SK-N-SH treated with all-trans-retinoic acid at 6 μM for 48 hours (cell line): ENCODE measurements around the gene SEMA4C.
A peak's percentile ranks its signal among the peaks of the same experiment; 100 is the strongest.

ENCODE experiments used
- ATAC-seq: fragments of 200-7000 bp; cut with Tn5 transposase; 3 replicates; pipeline ENCODE4 v1.9.1; 2020; ENCODE audit warnings: mild to moderate bottlenecking, moderate library complexity
- ARNTL ChIP-seq: fragments of 450-650 bp; formaldehyde crosslinking; IDR thresholded peaks from 2 replicates; pipeline ENCODE4 v1.5.0; 2020; ENCODE audit warnings: low read depth, mild to moderate bottlenecking, moderate library complexity, borderline replicate concordance
- BACH2 ChIP-seq: fragments of 250-450 bp; sonication (Bioruptor Pico); IDR thresholded peaks from 2 replicates; pipeline ENCODE4 v1.9.0; 2021; ENCODE audit warnings: mild to moderate bottlenecking, borderline replicate concordance
- CSDC2 ChIP-seq: fragments of 250-450 bp; sonication (Bioruptor Pico); IDR thresholded peaks from 2 replicates; pipeline ENCODE4 v1.5.0; 2020; ENCODE audit warnings: mild to moderate bottlenecking, moderate library complexity
- CSRNP3 ChIP-seq: fragments of 250-450 bp; sonication (Bioruptor Pico); IDR thresholded peaks from 2 replicates; pipeline ENCODE4 v1.5.1; 2021; ENCODE audit warnings: mild to moderate bottlenecking, moderate library complexity
- ESRRG ChIP-seq: fragments of 250-450 bp; sonication (Bioruptor Pico); IDR thresholded peaks from 2 replicates; pipeline ENCODE4 v1.6.1; 2021; ENCODE audit warnings: mild to moderate bottlenecking
- GLIS3 ChIP-seq: fragments of 250-450 bp; sonication (Bioruptor Pico); IDR thresholded peaks from 2 replicates; pipeline ENCODE4 v1.5.0; 2020; ENCODE audit warnings: mild to moderate bottlenecking, moderate library complexity
- ISL1 ChIP-seq: fragments of 250-450 bp; sonication (Bioruptor Pico); IDR thresholded peaks from 2 replicates; pipeline ENCODE4 v2.1.2; 2022; ENCODE audit warnings: mild to moderate bottlenecking, moderate library complexity
- PATZ1 ChIP-seq: fragments of 250-450 bp; sonication (Bioruptor Pico); IDR thresholded peaks from 2 replicates; pipeline ENCODE4 v1.8.0; 2020; ENCODE audit warnings: mild to moderate bottlenecking, moderate library complexity, borderline replicate concordance
- POU6F1 ChIP-seq: fragments of 250-450 bp; sonication (Bioruptor Pico); IDR thresholded peaks from 2 replicates; pipeline ENCODE4 v1.8.0; 2021; ENCODE audit warnings: low read depth, mild to moderate bottlenecking, moderate library complexity, borderline replicate concordance
- PPARA ChIP-seq: fragments of 250-450 bp; sonication (Bioruptor Pico); IDR thresholded peaks from 2 replicates; pipeline ENCODE4 v1.5.0; 2020; ENCODE audit warnings: mild to moderate bottlenecking, borderline replicate concordance
- RARB ChIP-seq: fragments of 250-450 bp; sonication (Bioruptor Pico); IDR thresholded peaks from 2 replicates; pipeline ENCODE4 v1.8.0; 2021; ENCODE audit warnings: mild to moderate bottlenecking, moderate library complexity
- SNAI2 ChIP-seq: fragments of 250-450 bp; sonication (Bioruptor Pico); IDR thresholded peaks from 2 replicates; pipeline ENCODE4 v1.5.0; 2020; ENCODE audit warnings: mild to moderate bottlenecking, moderate library complexity
- TCF4 ChIP-seq: fragments of 250-450 bp; sonication (Bioruptor Pico); IDR thresholded peaks from 2 replicates; pipeline ENCODE4 v1.8.0; 2021; ENCODE audit warnings: mild to moderate bottlenecking, moderate library complexity, borderline replicate concordance
- TOX ChIP-seq: fragments of 250-450 bp; sonication (Bioruptor Pico); IDR thresholded peaks from 2 replicates; pipeline ENCODE4 v1.8.0; 2021; ENCODE audit warnings: mild to moderate bottlenecking, moderate library complexity, borderline replicate concordance
- ZFP3 ChIP-seq: fragments of 250-450 bp; sonication (Bioruptor Pico); IDR thresholded peaks from 2 replicates; pipeline ENCODE4 v1.5.0; 2020; ENCODE audit warnings: mild to moderate bottlenecking, moderate library complexity
- ZFP30 ChIP-seq: fragments of 450-650 bp; formaldehyde crosslinking; IDR thresholded peaks from 2 replicates; pipeline ENCODE4 v1.5.0; 2022; ENCODE audit warnings: mild to moderate bottlenecking, moderate library complexity
- ZNF565 ChIP-seq: fragments of 450-650 bp; formaldehyde crosslinking; conservative IDR thresholded peaks from 2 replicates; pipeline ENCODE4 v1.5.0; 2020; ENCODE audit warnings: low read depth, mild to moderate bottlenecking, moderate library complexity
- ZNF70 ChIP-seq: fragments of 450-650 bp; formaldehyde crosslinking; IDR thresholded peaks from 2 replicates; pipeline ENCODE4 v1.5.0; 2020; ENCODE audit warnings: mild to moderate bottlenecking, moderate library complexity
- ZNF8 ChIP-seq: fragments of 450-650 bp; formaldehyde crosslinking; IDR thresholded peaks from 2 replicates; pipeline ENCODE4 v1.5.0; 2020; ENCODE audit warnings: mild to moderate bottlenecking, moderate library complexity
- TF ChIP-seq, protein P1 (sequence below): fragments of 250-450 bp; sonication (Bioruptor Pico); IDR thresholded peaks from 2 replicates; pipeline ENCODE4 v1.5.0; 2020; ENCODE audit warnings: mild to moderate bottlenecking, moderate library complexity
- TF ChIP-seq, protein P2 (sequence below): fragments of 250-450 bp; sonication (Bioruptor Pico); IDR thresholded peaks from 2 replicates; pipeline ENCODE4 v1.5.1; 2020; ENCODE audit warnings: low read depth, mild to moderate bottlenecking, moderate library complexity

SEMA4C gene

GRCh38 chr2:96869281-96869821 is 529 bp downstream of the SEMA4C start:
- no peak for TF ChIP-seq ZNF70 (CRISPR knock-in tag)
- no peak for TF ChIP-seq BACH2 (CRISPR knock-in tag)
- no peak for TF ChIP-seq SNAI2
- TF ChIP-seq ZNF8 = no peak
- no peak for TF ChIP-seq PPARA (CRISPR knock-in tag)
- TF ChIP-seq, protein P1, sequence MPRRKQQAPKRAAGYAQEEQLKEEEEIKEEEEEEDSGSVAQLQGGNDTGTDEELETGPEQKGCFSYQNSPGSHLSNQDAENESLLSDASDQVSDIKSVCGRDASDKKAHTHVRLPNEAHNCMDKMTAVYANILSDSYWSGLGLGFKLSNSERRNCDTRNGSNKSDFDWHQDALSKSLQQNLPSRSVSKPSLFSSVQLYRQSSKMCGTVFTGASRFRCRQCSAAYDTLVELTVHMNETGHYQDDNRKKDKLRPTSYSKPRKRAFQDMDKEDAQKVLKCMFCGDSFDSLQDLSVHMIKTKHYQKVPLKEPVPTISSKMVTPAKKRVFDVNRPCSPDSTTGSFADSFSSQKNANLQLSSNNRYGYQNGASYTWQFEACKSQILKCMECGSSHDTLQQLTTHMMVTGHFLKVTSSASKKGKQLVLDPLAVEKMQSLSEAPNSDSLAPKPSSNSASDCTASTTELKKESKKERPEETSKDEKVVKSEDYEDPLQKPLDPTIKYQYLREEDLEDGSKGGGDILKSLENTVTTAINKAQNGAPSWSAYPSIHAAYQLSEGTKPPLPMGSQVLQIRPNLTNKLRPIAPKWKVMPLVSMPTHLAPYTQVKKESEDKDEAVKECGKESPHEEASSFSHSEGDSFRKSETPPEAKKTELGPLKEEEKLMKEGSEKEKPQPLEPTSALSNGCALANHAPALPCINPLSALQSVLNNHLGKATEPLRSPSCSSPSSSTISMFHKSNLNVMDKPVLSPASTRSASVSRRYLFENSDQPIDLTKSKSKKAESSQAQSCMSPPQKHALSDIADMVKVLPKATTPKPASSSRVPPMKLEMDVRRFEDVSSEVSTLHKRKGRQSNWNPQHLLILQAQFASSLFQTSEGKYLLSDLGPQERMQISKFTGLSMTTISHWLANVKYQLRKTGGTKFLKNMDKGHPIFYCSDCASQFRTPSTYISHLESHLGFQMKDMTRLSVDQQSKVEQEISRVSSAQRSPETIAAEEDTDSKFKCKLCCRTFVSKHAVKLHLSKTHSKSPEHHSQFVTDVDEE (CRISPR knock-in tag) = no peak
- peak; percentile 49 for ATAC-seq

DNA sequence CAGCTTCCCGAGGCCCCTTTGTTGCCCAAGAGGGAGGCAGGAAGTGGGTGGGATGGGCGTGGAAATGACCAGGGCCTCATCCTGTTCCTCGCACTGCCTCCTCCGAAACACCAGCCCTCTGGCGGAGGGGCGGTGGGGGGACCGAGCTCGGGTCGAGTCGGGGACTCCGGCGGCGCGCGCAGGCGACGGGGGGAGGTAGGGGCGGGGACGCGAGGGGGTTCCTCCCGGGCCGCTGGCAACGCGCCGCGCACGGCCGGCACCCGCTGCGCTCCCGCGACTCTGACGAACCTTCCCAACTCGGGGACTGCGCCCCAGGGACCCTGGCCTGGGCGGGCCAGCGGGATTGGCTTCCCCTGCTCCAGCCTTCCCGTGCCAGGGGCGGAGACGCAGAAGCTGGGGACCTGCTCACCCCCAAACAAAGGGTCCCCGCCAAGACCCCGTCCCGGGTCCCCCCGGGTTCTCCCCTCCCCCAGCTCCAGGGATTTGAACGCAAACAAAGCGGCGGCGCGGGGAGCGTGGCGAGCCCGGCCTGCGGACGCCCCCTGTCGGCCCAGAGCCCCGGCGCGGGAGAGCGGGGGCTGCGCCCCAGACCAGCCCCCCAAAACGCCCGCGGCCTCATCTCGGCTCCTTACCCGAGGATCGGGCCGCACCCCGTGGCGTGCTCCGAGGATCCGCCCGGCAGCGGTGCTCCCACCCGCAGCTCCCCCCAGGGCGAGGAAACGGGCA is 1.2 kb downstream of the SEMA4C start:
- TF ChIP-seq ESRRG (CRISPR knock-in tag) = no peak
- TF ChIP-seq, protein P2, sequence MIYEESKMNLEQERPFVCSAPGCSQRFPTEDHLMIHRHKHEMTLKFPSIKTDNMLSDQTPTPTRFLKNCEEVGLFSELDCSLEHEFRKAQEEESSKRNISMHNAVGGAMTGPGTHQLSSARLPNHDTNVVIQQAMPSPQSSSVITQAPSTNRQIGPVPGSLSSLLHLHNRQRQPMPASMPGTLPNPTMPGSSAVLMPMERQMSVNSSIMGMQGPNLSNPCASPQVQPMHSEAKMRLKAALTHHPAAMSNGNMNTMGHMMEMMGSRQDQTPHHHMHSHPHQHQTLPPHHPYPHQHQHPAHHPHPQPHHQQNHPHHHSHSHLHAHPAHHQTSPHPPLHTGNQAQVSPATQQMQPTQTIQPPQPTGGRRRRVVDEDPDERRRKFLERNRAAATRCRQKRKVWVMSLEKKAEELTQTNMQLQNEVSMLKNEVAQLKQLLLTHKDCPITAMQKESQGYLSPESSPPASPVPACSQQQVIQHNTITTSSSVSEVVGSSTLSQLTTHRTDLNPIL (CRISPR knock-in tag) = no peak
- TF ChIP-seq PPARA (CRISPR knock-in tag) = no peak
- TF ChIP-seq ZFP3 (CRISPR knock-in tag) = no peak
- TF ChIP-seq TOX (CRISPR knock-in tag) = no peak
- no peak for TF ChIP-seq POU6F1
- TF ChIP-seq CSRNP3 (CRISPR knock-in tag) = no peak
- TF ChIP-seq BACH2 (CRISPR knock-in tag) = no peak
- TF ChIP-seq ZNF70 (CRISPR knock-in tag) = no peak
- no peak for TF ChIP-seq TCF4 (CRISPR knock-in tag)
- TF ChIP-seq PATZ1 (CRISPR knock-in tag) = no peak
- TF ChIP-seq ISL1 (CRISPR knock-in tag) = no peak
- no peak for TF ChIP-seq SNAI2
- no peak for TF ChIP-seq ZNF565 (CRISPR knock-in tag)
- TF ChIP-seq CSDC2 (CRISPR knock-in tag) = no peak
- no peak for TF ChIP-seq RARB (CRISPR knock-in tag)
- ATAC-seq = peak; percentile 88

DNA sequence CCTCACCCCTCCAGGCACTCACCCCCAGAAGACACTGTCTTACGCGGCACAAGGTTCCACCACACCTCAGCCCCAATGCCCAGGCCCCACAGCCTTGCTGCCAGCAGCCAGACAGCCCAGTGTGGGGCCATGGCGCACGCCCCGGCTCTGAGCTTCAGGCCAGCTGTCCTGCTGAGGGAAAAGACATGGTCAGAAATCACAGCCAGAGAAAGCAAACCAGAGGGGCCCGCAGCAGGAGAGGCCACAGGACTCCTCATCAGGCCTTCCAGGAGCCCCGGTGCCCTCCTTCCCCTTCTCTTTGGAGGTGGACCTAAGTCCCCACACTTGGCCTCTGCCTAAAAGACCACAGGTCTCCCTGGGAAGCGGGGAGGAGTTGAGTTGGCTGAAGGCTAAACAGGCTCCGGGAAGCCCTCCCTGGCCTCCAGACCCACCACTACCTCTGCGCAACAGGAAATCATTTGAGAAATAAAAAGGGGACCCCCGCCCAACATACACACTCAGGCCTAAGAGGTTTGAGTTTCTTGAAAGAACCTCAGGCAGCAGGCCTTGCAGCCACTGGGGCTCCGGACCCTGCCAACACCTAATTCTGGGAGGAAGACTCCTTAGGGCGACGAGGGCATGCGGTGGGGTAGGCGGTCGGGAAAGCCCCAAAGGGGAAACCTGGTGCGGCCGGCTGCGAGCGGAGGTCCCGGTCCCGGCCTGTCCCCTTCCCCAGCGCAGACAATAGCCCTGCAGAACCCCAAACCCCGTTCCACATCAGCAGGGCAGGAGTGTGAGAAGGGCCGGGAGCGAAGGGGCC is 1.9 kb downstream of the SEMA4C start:
- ATAC-seq = peak; percentile 3
- TF ChIP-seq PATZ1 (CRISPR knock-in tag) (no peak), ZNF8 (no peak), RARB (CRISPR knock-in tag) (no peak), ZFP3 (CRISPR knock-in tag) (no peak), GLIS3 (CRISPR knock-in tag) (no peak), ZNF70 (CRISPR knock-in tag) (no peak), ISL1 (CRISPR knock-in tag) (no peak), ARNTL (CRISPR knock-in tag) (no peak), PPARA (CRISPR knock-in tag) (no peak), ZFP30 (CRISPR knock-in tag) (no peak)
- TF ChIP-seq, protein P1 (CRISPR knock-in tag) = no peak
